ENCODE data around the gene KCNQ2.

The KCNQ2 gene

DNA sequence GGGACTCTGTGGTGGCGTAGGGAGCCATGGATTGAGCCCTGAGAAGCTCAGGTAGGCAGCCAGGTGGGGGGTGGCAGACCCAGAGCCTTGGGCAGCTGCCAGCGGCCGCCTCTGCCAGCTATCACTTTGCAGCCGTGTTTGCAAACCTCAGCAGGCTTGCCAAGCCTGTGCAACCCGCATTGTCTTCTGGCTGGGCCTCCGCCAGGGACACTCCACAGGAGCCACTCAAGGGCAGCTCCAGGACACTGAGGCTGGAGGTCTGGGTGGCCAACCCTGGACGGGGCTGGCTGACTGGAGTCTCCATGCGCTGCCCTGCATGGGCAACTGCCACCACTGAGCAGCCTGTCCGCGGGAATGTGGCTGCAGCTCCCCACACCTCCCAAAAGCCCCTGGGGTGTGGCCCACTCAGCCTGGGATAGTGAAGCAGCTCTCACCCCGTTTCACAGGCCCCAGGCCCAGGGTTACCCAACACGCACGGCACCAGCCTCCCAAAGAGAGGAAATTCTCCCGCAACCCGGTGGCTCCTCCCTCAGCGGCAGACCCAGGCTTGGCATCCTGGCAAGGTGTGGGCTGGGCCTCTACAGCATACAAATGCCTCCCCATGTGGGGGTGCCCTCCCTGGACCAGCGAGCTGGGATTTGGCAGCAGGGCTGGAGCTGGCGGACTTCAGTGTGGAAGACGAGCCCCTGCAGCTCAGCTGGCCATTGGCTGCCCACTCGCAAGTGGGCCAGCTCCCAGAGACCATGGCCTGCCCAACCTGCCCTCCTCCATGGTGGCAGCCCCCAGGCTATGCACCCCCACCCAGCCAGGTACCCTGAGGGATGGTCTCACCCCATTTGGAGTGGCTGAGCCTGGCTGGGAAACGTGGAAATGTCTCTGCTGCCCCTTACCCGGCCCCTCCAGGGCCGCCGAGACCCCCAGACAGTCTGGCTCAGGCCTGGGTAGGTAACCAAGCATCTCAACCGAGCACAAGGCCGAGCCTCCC, 114.2 kb downstream of the KCNQ2 start:
- no peaks in the 10 kb centered on the region for H3F3A ChIP-seq (ENCODE audit: control insufficient read depth, insufficient read depth)
- no peak overlapping the region for H3K4me2 ChIP-seq (ENCODE audit: low read length)
- H3K4me1 ChIP-seq (ENCODE audit: control insufficient read depth, low read length): no peaks in the 10 kb centered on the region
- no peaks in the 10 kb centered on the region for H3K36me3 ChIP-seq (ENCODE audit: control insufficient read depth, low read length)
- no peaks in the 10 kb centered on the region for H3K27me3 ChIP-seq (ENCODE audit: control insufficient read depth, low read length)
- H3K79me2 ChIP-seq (ENCODE audit: control insufficient read depth, low read length): no peaks in the 10 kb centered on the region
- H4K20me1 ChIP-seq (ENCODE audit: control insufficient read depth, insufficient read depth, low read depth, low read length): no peaks in the 10 kb centered on the region
- no peak overlapping the region for H3K27ac ChIP-seq (ENCODE audit: low read depth, low read length)
- H3K9me3 ChIP-seq (ENCODE audit: control insufficient read depth, insufficient read depth, low read length): peaks cover 4% of the 10 kb centered on the region; the same call in 1 of the 2 replicates
- no peaks in the 10 kb centered on the region for H3K9me2 ChIP-seq (replicated peaks; ENCODE audit: control insufficient read depth, low read length)
- TF ChIP-seq EZH2phosphoT487 (IDR thresholded peaks at IDR 0.05; ENCODE audit: borderline replicate concordance, low read length): no peak
- TF ChIP-seq CTCF (IDR thresholded peaks at IDR 0.05; ENCODE audit: low read depth, low read length, poor library complexity, severe bottlenecking): no peak
- no peak overlapping the region for H3K4me3 ChIP-seq (ENCODE audit: low read length)

GRCh38 chr20:63356931-63357879, 115.2 kb downstream of the KCNQ2 start:
- TF ChIP-seq CTCF (IDR thresholded peaks at IDR 0.05; ENCODE audit: low read depth, low read length, poor library complexity, severe bottlenecking): no peak
- Histone ChIP-seq H3K36me3 (ENCODE audit: control insufficient read depth, low read length) (no peaks in the 10 kb centered on the region), H3K27me3 (ENCODE audit: control insufficient read depth, low read length) (no peaks in the 10 kb centered on the region), H3K9me3 (ENCODE audit: control insufficient read depth, insufficient read depth, low read length) (peaks cover 12% of the 10 kb centered on the region; the same call in 1 of the 2 replicates), H3K79me2 (ENCODE audit: control insufficient read depth, low read length) (no peaks in the 10 kb centered on the region), H3K4me1 (ENCODE audit: control insufficient read depth, low read length) (no peaks in the 10 kb centered on the region), H3K4me2 (ENCODE audit: low read length) (no peak overlapping the region), H4K20me1 (ENCODE audit: control insufficient read depth, insufficient read depth, low read depth, low read length) (no peaks in the 10 kb centered on the region), H3K4me3 (ENCODE audit: low read length) (no peak overlapping the region), H3K9me2 (replicated peaks; ENCODE audit: control insufficient read depth, low read length) (no peaks in the 10 kb centered on the region), H3K27ac (ENCODE audit: low read depth, low read length) (no peak overlapping the region), H3F3A (ENCODE audit: control insufficient read depth, insufficient read depth) (no peaks in the 10 kb centered on the region)

- no peak for TF ChIP-seq CTCF (IDR thresholded peaks at IDR 0.05; ENCODE audit: low read depth, low read length, poor library complexity, severe bottlenecking)
- no peak for TF ChIP-seq EZH2phosphoT487 (IDR thresholded peaks at IDR 0.05; ENCODE audit: borderline replicate concordance, low read length)
- H3K27ac ChIP-seq (ENCODE audit: low read depth, low read length): no peak overlapping the region
- H3K9me2 ChIP-seq (replicated peaks; ENCODE audit: control insufficient read depth, low read length): no peaks in the 10 kb centered on the region
- peaks cover 19% of the 10 kb centered on the region; the same call in 1 of the 2 replicates for H3K9me3 ChIP-seq (ENCODE audit: control insufficient read depth, insufficient read depth, low read length)
- H3K4me2 ChIP-seq (ENCODE audit: low read length): no peak overlapping the region
- no peak overlapping the region for H3K4me3 ChIP-seq (ENCODE audit: low read length)
- no peaks in the 10 kb centered on the region for H4K20me1 ChIP-seq (ENCODE audit: control insufficient read depth, insufficient read depth, low read depth, low read length)
- H3K27me3 ChIP-seq (ENCODE audit: control insufficient read depth, low read length): no peaks in the 10 kb centered on the region
- no peaks in the 10 kb centered on the region for H3K4me1 ChIP-seq (ENCODE audit: control insufficient read depth, low read length)
- H3F3A ChIP-seq (ENCODE audit: control insufficient read depth, insufficient read depth): no peaks in the 10 kb centered on the region
- no peaks in the 10 kb centered on the region for H3K36me3 ChIP-seq (ENCODE audit: control insufficient read depth, low read length)
- H3K79me2 ChIP-seq (ENCODE audit: control insufficient read depth, low read length): no peaks in the 10 kb centered on the region
These were observed 115.9 kb downstream of the KCNQ2 start for GRCh38 chr20:63356511-63356910.
